PFSK-1 (cell line): ENCODE data around the gene KCNK1. TPM values are rescaled to one million over a fixed set of nuclear protein-coding genes. Genes with fewer than 3 reads are reported as not detected.

ENCODE experiments used
- FOXP2 ChIP-seq: optimal IDR thresholded peaks from 2 replicates; pipeline ENCODE3; 2011; ENCODE audit warnings: borderline replicate concordance, control low read depth, inconsistent platforms; ENCODE audit not compliant: insufficient read depth; ENCODE audit errors: extremely low read length, extremely low read depth
- POLR2AphosphoS5 ChIP-seq: IDR thresholded peaks from 2 replicates; pipeline ENCODE4 v1.6.1; 2012; ENCODE audit warnings: low read depth, mild to moderate bottlenecking, control low read depth, low read length, moderate library complexity
- SIN3A ChIP-seq: IDR thresholded peaks from 2 replicates; pipeline ENCODE4 v1.6.1; 2012; ENCODE audit warnings: mild to moderate bottlenecking, low read length, moderate library complexity, borderline replicate concordance; ENCODE audit not compliant: insufficient read depth
- TAF1 ChIP-seq: IDR thresholded peaks from 2 replicates; pipeline ENCODE4 v1.6.1; 2012; ENCODE audit warnings: low read length, control low read depth, borderline replicate concordance; ENCODE audit not compliant: insufficient read depth
- polyA plus RNA-seq: library from polyadenylated mRNA; unstranded; fragments of >200 nt; gene quantifications from one replicate; pipeline ENCODE4 v1.2.1, GENCODE V29; 2012; ENCODE audit warnings: low read depth, missing spikeins; ENCODE audit not compliant: insufficient read length
- TF ChIP-seq, protein P1 (sequence below), 2 experiments: IDR thresholded peaks; 2 replicates each; pipeline versions ENCODE4 v1.6.1 to v1.8.0; 2011 to 2012; ENCODE audit warnings: low read depth in 2 of 2, low read length in 2 of 2, control low read depth in 1 of 2, inconsistent platforms in 1 of 2, mild to moderate bottlenecking in 1 of 2, moderate library complexity in 1 of 2; ENCODE audit not compliant: insufficient read depth in 1 of 2

Gene KCNK1
- polyA plus RNA-seq, result not detected

DNA sequence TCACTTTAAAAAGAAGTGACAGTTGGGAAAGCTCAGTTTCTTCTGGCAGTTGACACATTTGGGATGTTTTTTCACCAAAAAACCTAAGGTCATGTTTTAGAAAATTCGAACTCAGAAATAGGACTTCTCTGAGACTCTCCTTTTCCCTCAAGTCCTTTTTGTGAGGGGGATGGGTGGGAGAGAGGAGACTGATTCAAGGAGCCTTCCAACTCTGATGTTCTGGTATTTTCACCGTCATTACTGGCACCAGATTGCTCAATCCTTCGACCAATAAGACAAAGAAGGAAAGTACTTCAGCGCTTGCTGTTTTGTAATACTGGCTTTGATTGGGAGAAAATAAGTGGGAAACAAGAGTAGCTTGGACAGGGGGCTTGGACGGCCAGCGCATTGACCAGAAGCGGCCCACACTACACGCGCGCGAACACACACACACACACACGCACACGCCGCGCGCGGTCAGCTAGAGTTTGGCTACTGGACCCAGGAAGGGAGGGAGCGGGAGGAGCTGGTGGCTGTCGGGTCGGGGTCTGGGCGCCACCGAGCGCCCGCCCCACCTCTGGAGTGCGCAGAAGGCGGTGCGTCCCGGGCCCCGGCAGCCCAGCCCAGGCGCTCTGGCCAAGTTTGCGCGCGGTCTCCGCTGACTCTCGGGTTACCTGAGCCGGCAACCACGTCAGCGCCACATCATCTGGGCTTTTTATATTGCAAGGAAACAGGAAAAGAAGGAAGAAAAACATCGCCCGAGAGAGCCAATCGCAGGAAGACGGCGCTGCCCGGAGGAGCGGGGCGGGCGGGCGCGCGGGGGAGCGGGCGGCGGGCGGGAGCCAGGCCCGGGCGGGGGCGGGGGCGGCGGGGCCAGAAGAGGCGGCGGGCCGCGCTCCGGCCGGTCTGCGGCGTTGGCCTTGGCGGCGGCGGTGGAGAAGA is at the start of gene KCNK1:
KCNK1 (plus strand) TSS at position 855 of the 921 bp plus-strand sequence; CDS start at position 921, 66 bp downstream.
- no peak for TF ChIP-seq FOXP2
- no peak for TF ChIP-seq POLR2AphosphoS5
- TF ChIP-seq TAF1, result no peak
- no peak for TF ChIP-seq SIN3A
- TF ChIP-seq, protein P1, sequence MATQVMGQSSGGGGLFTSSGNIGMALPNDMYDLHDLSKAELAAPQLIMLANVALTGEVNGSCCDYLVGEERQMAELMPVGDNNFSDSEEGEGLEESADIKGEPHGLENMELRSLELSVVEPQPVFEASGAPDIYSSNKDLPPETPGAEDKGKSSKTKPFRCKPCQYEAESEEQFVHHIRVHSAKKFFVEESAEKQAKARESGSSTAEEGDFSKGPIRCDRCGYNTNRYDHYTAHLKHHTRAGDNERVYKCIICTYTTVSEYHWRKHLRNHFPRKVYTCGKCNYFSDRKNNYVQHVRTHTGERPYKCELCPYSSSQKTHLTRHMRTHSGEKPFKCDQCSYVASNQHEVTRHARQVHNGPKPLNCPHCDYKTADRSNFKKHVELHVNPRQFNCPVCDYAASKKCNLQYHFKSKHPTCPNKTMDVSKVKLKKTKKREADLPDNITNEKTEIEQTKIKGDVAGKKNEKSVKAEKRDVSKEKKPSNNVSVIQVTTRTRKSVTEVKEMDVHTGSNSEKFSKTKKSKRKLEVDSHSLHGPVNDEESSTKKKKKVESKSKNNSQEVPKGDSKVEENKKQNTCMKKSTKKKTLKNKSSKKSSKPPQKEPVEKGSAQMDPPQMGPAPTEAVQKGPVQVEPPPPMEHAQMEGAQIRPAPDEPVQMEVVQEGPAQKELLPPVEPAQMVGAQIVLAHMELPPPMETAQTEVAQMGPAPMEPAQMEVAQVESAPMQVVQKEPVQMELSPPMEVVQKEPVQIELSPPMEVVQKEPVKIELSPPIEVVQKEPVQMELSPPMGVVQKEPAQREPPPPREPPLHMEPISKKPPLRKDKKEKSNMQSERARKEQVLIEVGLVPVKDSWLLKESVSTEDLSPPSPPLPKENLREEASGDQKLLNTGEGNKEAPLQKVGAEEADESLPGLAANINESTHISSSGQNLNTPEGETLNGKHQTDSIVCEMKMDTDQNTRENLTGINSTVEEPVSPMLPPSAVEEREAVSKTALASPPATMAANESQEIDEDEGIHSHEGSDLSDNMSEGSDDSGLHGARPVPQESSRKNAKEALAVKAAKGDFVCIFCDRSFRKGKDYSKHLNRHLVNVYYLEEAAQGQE (IDR thresholded peaks at IDR 0.05; ENCODE audit: insufficient read depth in 1 of 2, low read depth in 2 of 2, low read length in 2 of 2), result no peak

DNA sequence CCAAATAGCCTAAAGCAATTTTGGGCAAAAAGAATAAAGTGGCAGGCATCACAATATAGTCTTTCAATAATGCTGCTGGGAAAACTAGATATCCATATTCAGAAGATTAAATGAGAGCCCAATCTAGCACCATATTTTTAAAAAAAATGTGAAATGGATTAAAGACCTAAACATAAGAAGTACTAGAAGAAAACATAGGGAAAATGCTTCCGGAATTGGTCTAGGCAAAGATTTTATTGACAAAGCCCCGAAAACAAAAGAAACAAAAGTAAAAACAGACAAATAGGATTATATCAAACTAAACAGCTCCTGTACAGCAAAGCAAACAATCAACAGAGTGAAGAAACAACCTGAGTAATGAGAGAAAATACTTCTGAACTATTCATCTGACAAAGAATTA is 48.6 kb upstream of the KCNK1 start:
- TF ChIP-seq SIN3A (no peak), POLR2AphosphoS5 (no peak)

DNA sequence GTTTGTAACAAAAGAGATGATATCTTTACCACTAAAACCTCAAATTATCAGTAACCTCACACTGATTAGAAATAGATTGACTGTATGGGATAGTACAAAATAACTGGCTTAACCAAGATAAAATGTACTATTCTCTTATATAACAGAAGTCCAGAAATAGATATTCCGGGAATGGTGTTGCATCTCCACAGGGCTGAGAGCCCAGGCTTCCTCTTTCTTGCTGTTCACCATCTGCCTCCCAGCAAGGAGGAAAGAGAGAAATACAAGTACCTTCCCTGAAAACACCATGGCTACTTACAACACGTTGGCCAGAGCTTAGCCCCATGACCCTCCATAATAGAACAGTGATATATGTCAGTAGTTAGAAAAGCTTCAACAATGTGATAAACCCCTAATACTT is 47.0 kb upstream of the KCNK1 start:
- TF ChIP-seq, protein P1 (IDR thresholded peaks at IDR 0.05; ENCODE audit: insufficient read depth in 1 of 2, low read depth in 2 of 2, low read length in 2 of 2), result no peak
- TF ChIP-seq SIN3A (no peak), POLR2AphosphoS5 (no peak), FOXP2 (no peak), TAF1 (no peak)

DNA sequence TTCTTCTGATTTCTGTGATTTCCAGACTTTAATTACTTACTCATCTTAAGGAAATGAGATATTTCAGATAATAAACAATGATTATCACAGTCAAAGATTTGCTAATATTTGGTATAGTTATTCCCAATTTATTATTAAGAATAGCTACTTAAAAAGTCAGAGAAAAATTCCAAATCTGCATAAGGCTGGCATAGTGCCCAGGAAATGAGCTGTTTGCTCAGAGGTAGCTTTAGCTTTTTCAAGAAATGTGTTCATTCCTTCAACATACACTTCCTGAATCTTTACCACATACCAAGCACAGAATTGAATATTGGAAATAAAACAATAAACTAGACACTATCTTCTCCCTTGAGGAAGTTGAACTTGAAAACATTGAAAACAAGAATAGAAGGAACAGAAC is 44.3 kb upstream of the KCNK1 start:
- TF ChIP-seq POLR2AphosphoS5 (no peak), FOXP2 (no peak), SIN3A (no peak), TAF1 (no peak)
- TF ChIP-seq, protein P1 (IDR thresholded peaks at IDR 0.05; ENCODE audit: insufficient read depth in 1 of 2, low read depth in 2 of 2, low read length in 2 of 2), result no peak

DNA sequence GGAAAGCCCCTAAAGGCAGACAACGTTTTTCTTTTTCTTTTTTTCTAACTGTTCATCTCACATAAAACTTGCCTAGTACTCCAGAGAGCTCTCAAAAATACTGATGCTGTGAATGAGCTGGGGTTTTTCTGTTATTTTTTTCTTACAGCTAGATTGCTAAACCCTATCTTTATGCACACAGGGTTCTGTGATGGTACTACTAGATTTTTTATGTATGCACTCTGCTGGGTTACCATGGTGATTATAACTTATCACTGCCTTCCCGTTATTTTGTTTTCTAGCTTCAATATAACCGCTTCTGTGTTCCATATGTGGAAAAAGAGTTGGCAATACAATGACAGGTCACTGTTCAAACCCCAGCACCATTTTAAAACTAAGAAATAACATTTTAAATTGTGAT is 43.7 kb upstream of the KCNK1 start:
- TF ChIP-seq, protein P1 (IDR thresholded peaks at IDR 0.05; ENCODE audit: insufficient read depth in 1 of 2, low read depth in 2 of 2, low read length in 2 of 2), result no peak
- no peak for TF ChIP-seq SIN3A
- no peak for TF ChIP-seq FOXP2
- TF ChIP-seq POLR2AphosphoS5, result no peak
- TF ChIP-seq TAF1, result no peak
